B cell (primary cell): ENCODE measurements around the gene ILDR1.

Source experiments
- CTCF ChIP-seq: fragments of 200-600 bp; IDR thresholded peaks from one replicate; pipeline ENCODE4 v1.8.0; 2022; ENCODE audit warnings: antibody characterized with exemption, mild to moderate bottlenecking
- EZH2 ChIP-seq: IDR thresholded peaks from 2 replicates; pipeline ENCODE4 v1.6.1; 2012; ENCODE audit warnings: borderline replicate concordance, low read depth, mild to moderate bottlenecking, moderate library complexity, low read length; ENCODE audit not compliant: insufficient read depth, poor library complexity, severe bottlenecking

DNA sequence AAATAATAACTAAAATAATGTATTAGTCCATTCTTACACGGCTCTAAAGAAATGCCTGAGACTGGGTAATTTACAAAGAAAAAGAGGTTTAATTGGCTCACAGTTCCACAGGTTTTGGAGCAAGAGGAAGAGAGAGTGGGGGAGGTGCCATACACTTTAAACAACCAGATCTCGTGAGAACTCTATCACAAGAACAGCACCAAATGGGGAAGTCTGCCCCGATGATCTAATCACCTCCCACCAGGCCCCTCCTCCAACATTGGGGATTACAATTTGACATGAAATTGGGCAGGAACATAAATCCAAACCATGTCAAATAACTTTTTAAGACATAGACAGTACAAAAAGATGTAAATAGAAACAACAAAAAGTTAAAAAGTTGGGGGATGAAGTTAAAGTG, 63.2 kb downstream of the ILDR1 start:
- no peak for TF ChIP-seq CTCF
- no peak for TF ChIP-seq EZH2
